ENCODE results near the gene GRID1. TPM values are rescaled to one million over a fixed set of nuclear protein-coding genes. Genes with fewer than 3 reads are reported as not detected.

Gene GRID1
- total and polyA plus RNA-seq, 8 donors: 0.31 to 8.5 (median 1.0) TPM; not detected in 1

DNA sequence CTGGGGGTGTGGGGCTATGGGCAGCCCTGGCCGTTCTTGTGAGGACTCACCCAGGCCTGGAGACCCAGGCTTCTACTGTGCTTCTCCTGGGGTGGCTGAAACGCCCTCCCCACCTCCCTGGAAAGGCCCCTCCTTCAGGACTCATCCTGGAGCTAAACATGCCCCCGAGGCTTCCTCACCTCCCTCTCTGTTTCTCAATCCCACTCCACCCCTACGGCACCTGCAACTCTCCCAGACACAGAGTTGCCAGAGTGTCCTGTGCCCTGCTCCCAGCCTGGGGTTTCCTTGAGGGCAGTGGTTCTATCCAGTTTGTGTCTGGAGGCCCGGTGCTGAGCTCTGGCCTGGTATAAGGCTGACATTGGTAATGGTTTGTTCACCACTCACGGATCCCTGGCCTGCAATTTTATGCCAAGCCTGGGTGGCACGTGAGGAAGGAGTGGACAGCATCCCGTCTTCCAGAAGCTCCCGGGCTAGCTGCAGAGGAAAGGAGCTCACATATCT, 68.0 kb downstream of the GRID1 start:
- Histone ChIP-seq H3K4me1 (no peaks in the 10 kb centered on the region), H3K4me3 (no peak overlapping the region), H3K27me3 (no peaks in the 10 kb centered on the region), H3K27ac (no peak overlapping the region), H3K9me3 (no peaks in the 10 kb centered on the region), H3K36me3 (no peaks in the 10 kb centered on the region)
- peak in 1 of 2 donors; percentile 11 for DNase-seq
- 61 to 69% (median 66%) methylated on average over 9 of the region's 9 CpGs for WGBS, 5 donors
- intact Hi-C loops (cut with DNase I; ENCODE audit: low total_unique reads): no loop called here
- TF ChIP-seq EP300 (IDR thresholded peaks at IDR 0.05) (no peak), POLR2AphosphoS5 (IDR thresholded peaks at IDR 0.05) (no peak), POLR2A (IDR thresholded peaks at IDR 0.05) (no peak)
- TF ChIP-seq, protein P1, sequence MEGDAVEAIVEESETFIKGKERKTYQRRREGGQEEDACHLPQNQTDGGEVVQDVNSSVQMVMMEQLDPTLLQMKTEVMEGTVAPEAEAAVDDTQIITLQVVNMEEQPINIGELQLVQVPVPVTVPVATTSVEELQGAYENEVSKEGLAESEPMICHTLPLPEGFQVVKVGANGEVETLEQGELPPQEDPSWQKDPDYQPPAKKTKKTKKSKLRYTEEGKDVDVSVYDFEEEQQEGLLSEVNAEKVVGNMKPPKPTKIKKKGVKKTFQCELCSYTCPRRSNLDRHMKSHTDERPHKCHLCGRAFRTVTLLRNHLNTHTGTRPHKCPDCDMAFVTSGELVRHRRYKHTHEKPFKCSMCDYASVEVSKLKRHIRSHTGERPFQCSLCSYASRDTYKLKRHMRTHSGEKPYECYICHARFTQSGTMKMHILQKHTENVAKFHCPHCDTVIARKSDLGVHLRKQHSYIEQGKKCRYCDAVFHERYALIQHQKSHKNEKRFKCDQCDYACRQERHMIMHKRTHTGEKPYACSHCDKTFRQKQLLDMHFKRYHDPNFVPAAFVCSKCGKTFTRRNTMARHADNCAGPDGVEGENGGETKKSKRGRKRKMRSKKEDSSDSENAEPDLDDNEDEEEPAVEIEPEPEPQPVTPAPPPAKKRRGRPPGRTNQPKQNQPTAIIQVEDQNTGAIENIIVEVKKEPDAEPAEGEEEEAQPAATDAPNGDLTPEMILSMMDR (IDR thresholded peaks at IDR 0.05): no peak

DNA sequence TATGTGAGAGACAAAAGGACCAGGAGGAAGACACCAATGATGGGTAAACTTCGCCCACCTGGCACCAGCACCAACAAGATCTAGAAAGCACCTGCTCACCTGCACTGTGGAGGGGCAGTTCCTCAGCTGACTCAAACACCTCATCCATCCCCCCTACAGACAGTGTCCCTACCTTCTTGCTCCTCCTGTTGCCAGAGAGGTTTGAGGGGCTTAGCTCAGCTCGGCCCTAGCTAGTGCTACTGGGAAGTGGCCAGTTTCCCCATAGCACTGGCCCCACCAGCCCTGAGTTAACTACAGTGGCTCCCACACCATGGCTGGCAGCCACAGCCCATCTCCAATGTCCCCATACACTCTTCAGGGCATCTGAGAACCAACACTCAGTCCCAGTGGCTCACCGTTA, 70.8 kb downstream of the GRID1 start:
- TF ChIP-seq EP300 (IDR thresholded peaks at IDR 0.05) (no peak), POLR2AphosphoS5 (IDR thresholded peaks at IDR 0.05) (no peak), POLR2A (IDR thresholded peaks at IDR 0.05) (no peak)
- TF ChIP-seq, protein P1 (IDR thresholded peaks at IDR 0.05): no peak
- H3K9me3 ChIP-seq: no peaks in the 10 kb centered on the region
- intact Hi-C loops (cut with DNase I; ENCODE audit: low total_unique reads): no loop called here
- no peak overlapping the region for H3K27ac ChIP-seq
- no peak overlapping the region for H3K4me3 ChIP-seq
- H3K36me3 ChIP-seq: no peaks in the 10 kb centered on the region
- no peaks in the 10 kb centered on the region for H3K27me3 ChIP-seq
- DNase-seq: peak in 1 of 2 donors; percentile 8
- 53 to 89% (median 83%) methylated on average over 3 of the region's 3 CpGs for WGBS, 5 donors
- no peaks in the 10 kb centered on the region for H3K4me1 ChIP-seq

GRCh38 chr10:86295351-86295750, 71.2 kb downstream of the GRID1 start:
- H3K4me1 ChIP-seq: no peaks in the 10 kb centered on the region
- H3K36me3 ChIP-seq: no peaks in the 10 kb centered on the region
- WGBS, 5 donors: 82 to 92% (median 87%) methylated on average over 14 of the region's 14 CpGs
- no peak overlapping the region for H3K4me3 ChIP-seq
- H3K27ac ChIP-seq: no peak overlapping the region
- no peaks in the 10 kb centered on the region for H3K9me3 ChIP-seq
- peak in 1 of 2 donors; percentile 13 for DNase-seq
- TF ChIP-seq POLR2AphosphoS5 (IDR thresholded peaks at IDR 0.05): no peak
- TF ChIP-seq EP300 (IDR thresholded peaks at IDR 0.05): no peak
- TF ChIP-seq, protein P1 (IDR thresholded peaks at IDR 0.05): no peak
- no peak for TF ChIP-seq POLR2A (IDR thresholded peaks at IDR 0.05)
- H3K27me3 ChIP-seq: no peaks in the 10 kb centered on the region
- intact Hi-C loops (cut with DNase I; ENCODE audit: low total_unique reads): no loop called here

DNA sequence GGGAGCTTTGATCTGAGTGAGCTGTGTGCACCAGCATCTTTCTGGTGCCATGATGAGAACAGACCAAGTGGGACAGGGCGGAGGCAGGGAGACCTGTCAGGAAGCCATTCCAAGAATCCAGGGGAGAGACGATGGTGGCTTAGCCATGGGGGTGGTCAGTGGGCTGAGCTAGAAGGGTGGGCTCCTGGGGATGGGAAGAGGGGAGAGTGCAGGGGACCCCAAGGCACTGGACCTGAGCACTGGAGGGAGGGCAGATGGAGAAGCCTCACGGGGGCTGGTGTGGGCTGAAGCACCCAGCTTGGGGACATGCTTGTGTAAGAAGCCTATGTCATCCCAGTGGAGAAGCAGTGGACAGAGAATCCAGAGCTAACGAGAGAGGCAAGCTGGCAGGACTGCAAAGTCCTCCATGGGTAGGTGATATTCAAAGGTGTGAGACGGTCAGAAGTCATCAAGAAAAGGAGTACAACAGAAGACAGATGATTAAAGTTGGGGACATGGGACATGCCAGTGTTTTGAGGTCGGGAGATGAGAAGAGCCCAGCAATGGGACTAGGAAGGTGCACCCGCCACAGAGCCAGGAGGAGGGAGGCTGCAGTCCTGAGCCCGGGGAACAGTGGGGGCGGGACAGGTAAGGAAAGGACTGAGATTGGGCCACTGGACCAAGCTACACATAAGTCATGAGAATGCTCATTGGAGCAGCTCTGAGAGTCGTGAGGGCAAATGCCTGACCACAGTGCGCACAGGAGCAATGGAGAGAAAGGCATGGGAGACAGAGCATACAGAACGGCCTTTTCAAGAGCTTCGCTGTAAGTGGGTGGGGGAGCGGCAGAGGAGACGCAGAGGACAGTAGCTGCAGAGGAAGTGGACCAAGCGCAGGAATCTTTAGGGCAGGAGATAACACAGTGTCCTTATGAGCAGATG, 72.0 kb downstream of the GRID1 start:
- Histone ChIP-seq H3K36me3 (no peaks in the 10 kb centered on the region), H3K27ac (no peak overlapping the region), H3K27me3 (no peaks in the 10 kb centered on the region), H3K4me1 (no peaks in the 10 kb centered on the region), H3K4me3 (no peak overlapping the region), H3K9me3 (no peaks in the 10 kb centered on the region)
- DNase-seq: peak in 1 of 2 donors; percentile 14
- intact Hi-C loops (cut with DNase I; ENCODE audit: low total_unique reads): no loop called here
- WGBS, 5 donors: 78 to 86% (median 79%) methylated on average over 16 of the region's 16 CpGs
- TF ChIP-seq, protein P1 (IDR thresholded peaks at IDR 0.05): no peak
- no peak for TF ChIP-seq POLR2AphosphoS5 (IDR thresholded peaks at IDR 0.05)
- no peak for TF ChIP-seq POLR2A (IDR thresholded peaks at IDR 0.05)
- no peak for TF ChIP-seq EP300 (IDR thresholded peaks at IDR 0.05)
